Measurements from ENCODE around the gene SORCS3.

The SORCS3 gene

DNA sequence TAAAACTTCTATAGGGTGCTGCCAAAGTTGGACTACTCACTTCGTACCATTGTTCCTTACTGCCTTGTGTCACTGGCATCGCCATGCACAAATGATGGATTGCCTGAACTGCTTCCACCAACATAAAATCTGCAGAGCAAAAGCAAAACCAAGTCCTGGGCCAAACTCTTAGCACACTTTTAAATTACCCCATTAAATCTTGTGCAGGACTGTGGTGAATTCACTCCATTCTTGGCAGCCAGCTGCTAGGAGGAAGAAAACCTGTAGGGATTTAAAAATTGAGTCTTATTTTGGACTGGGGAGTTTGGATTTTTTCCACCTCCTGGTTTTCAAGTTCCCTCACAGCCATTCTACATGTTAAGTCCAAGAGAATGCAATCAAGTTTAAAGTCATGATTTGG is 646.9 kb downstream of the SORCS3 start:
- no peak for DNase-seq

DNA sequence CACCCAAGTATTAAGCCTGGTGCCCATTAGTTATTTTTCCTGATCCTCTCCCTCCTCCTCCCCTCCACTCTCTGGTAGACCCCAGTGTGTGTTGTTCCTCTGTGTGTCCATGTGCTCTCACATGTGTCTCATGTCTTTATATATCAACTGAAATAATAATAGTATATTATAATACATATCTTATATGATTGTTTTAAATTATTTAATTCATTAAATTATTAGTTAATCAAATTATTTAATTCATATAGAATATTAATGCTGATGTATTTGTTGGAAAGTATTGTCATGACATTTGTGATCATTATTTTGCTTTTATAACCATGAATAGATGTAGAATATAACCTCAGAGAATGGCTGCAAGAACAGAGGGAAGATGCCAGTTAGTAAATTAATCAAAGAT is 647.5 kb downstream of the SORCS3 start:
- DNase-seq: no peak

DNA sequence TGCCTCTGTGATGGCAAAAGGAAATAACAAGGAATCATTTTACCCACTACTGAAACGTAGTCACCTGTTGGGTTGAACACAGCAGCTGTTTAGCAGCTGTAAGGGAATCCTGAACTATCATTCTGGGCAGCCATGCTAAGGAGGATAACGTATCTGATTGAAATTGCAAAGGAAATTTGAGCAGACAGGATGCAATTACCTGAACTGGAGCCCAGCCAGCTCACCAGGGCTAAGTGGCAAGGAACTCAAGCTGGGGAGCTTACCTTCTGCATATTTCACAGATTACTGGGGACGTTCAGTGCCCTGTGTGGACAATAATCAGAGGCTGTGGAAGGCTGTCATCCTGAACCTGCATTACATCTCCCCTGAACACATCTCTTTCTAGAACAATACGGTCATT is 650.5 kb downstream of the SORCS3 start:
- DNase-seq: no peak

DNA sequence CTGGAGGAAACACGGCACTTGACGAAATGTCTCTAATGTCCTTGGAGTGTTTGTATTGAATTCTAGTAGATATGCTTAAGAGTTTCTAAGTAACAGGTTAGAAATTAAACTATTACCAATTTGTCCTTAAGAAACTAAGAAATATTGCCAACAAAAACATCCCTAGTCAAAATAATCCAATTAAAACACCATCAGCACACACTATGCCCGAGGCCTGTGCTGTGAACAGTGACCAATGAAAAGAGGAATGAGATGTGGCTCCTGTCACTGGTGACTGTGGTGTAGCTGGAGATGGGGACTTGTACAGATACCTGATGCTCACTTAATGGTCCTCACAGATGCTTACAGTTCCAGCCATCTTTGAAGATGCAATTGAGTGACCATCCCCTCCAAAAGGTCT is 651.1 kb downstream of the SORCS3 start:
- DNase-seq: no peak
